GM19324 (cell line): ENCODE data around the gene EFCAB8.

Experiments used
- ATAC-seq: cut with Tn5 transposase; IDR thresholded peaks from one replicate; pipeline ENCODE4 v1.9.1; 2021; ENCODE audit warnings: mild to moderate bottlenecking, moderate library complexity; ENCODE audit not compliant: unreplicated experiment, low FRiP score

EFCAB8 gene

DNA sequence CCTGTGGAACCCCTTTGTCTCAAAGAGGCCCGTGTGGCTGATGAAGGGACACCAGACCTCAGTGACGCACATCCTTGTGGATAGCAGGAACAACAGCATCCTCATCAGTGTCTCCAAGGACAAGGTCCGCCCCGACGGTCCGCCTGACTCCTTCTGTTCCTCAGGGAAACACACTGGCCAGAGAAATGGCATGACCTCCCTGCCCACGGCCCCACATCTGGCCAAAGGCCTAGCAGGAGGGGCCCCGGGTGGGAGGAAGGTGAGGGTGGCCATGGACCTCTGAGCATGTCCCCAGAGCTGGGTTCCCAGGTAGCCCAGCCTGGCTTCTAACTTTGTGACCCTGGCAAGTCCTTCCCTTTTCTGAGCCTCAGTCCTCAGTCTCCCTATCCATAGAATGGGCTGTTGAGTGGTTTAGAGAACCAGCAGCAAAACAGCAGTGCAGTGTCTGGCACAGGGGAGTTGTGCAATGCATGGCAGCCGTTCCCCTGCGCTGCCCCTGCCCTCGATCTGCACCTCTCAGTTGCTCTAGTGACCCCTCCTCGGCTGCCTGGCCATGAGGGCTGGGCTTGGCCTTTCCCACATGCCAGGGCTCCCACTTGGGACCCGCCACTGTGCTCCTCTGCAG, 48.3 kb downstream of the EFCAB8 start:
- no peak for ATAC-seq

DNA sequence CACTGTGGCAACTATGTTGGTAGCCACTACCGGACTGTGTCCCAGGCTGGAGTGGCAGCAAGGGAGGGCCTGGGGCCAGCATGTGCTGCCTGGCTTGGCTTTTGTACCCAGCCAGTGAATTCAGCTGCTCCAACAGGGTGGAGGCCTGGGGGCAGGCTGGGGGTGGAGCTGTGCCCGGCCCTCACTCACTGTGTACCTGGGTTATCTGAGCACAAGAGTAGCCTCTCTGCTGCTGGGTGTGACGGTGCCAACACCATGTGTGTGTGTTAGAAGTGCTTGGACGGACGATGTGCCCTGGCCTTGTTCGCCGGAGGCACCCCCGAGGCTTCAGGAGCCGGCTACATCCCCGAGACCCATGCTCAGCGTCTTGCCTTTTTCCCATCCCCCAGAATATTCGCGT, 49.2 kb downstream of the EFCAB8 start:
- ATAC-seq, result no peak

DNA sequence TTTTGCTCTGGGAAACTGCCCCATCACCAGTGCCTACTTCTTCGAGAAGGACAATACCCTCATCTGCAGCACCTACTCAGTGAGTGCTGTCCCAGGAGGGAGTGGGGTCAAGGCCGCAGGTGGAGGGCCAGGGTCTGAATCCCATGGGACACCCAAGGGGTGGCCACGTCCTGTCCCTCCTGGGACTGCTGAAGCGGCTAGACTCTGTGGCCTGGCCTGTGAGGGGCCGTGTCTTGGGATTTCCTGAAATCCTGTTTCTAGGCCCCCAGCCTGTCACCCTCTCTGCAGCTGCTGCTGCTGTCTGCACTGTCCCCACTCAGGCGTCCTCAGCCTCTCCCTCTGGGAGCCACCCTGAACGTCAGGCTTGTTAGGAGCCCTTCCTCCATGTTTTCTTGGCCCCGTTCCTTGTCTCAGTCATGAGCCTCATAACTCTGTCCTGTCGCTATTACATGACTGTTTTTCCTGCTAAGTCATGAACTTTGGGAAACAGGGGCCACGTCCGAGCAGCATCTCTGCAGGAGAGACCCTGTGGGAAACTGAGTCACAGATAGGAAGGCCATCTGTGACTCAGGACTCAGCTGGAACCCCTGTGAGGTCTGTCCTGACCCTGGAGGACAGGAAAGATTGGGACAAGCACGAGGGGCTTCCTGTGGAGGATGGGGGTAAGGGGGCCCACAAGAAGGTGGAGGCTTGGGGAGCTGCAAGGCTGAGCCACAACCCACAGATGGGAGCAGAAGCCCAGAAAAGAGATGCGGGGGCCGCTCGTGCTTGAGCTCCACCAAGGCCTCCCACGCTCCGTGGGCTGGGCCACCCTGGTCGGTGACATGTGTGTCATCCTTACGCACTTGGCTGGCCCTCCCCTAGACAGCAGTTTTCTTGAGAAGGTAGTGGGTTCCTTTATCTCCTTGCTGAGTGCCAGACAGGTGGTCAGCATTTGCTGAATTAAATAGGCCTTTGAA, 49.9 kb downstream of the EFCAB8 start:
- ATAC-seq, result no peak

DNA sequence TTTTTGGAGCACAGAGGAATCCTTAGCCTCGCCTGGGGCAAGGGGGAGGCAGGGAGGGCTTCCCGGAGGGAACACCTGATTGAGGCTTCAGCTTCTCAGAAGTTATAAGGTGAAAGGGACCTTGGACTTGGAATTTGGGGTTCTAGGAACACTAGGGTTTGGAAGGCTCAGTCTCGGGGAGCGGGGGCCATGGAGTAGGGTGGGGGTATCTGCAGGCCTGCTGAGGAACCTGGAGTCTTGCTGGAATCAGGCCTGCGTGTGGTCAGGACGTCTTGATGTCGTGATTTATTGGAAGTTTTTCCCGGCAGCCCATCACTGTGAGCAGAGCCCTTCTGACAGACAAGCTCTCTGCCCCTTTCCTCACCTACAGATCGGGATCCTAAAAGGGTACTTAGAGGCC, 50.7 kb downstream of the EFCAB8 start:
- no peak for ATAC-seq

DNA sequence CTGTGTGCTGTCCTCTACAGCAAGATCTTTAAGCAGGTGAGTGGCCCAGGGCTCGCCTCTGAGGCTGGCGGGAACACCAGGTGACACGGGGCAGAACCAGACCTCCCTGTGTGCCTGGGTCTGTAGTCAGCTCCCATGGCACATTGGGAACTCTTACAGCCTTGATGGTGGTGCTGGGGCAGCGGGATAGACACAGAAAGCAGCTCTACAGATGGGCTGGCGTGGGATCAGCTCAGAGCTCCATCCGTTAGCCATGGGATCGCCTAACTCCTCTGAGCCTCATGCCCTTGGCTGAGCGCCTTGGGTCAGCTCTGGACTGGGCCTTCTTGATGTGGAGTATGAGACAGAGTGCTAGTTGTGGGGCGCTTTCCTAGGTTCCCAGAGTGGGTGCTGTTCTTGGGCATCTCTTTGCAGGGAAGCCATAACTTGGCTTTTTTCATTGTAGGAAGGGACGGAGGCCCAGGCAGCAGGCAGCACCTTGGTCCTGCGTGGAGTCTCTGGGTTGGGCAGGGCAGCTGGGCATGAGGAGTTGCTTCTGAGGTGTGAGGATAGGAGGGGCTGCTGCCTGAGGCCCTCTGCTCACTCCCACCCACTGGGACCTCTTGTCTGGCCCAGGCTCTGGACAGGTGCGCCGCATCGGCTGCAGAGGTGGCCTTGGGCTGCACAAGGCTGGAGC, 51.3 kb downstream of the EFCAB8 start:
- ATAC-seq, result no peak

DNA sequence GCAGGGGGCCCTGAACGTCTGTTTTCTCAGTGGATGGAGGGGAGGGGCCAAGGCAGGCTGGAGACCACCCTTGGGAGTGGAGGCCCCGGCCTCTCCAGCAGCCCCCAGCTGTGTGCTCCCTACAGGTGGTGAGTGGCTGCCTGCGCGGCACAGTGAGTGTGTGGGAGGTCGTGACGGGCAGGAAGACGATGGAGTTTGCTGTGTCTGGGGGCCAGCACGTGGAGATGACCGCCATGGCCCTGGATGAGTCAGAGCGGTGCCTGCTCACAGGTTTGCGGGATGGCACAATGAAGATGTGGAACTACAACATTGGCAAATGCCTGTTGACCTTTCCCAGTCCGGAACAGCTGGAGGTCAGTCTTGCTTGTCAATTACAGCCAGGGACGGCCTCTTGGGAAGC, 52.6 kb downstream of the EFCAB8 start:
- no peak for ATAC-seq

DNA sequence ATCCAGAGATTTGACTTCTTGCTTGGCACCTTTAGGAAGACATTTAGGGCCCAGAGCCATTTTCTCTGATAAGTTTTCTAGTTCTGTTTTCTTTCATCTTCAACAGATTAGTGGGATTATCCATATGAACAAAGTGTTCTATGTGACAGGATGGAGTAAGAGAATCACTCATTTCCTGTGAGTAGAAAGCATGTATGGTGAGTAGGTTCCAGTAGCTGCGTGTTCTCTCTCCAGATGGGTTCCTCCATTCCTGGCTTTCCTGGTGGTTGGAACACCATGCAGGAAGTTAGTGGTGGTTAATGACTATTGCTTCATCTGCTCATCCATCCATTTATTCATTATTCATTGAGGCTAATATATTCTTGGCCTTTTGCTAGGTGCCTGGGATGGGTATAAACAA, 54.0 kb downstream of the EFCAB8 start:
- ATAC-seq, result no peak

DNA sequence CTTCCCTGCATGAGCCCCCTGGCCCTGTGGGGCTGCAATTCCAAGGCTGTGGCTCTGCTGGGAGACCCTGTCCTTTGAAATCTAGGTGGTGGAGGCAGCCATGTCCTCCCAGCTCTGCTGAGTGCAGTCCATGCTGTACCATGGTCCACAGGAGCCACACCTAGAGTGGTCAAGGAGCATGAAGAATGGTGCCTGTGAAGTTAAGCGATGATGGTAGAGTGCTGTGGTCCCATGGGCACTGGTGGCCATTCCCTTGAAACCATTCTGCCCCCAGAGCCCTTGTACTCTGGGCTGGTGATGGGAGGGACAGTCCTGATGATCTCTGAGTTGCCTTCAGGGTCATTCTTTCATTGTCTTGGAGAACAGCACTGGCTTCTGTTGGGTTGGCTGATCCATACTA, 55.3 kb downstream of the EFCAB8 start:
- ATAC-seq, result no peak

DNA sequence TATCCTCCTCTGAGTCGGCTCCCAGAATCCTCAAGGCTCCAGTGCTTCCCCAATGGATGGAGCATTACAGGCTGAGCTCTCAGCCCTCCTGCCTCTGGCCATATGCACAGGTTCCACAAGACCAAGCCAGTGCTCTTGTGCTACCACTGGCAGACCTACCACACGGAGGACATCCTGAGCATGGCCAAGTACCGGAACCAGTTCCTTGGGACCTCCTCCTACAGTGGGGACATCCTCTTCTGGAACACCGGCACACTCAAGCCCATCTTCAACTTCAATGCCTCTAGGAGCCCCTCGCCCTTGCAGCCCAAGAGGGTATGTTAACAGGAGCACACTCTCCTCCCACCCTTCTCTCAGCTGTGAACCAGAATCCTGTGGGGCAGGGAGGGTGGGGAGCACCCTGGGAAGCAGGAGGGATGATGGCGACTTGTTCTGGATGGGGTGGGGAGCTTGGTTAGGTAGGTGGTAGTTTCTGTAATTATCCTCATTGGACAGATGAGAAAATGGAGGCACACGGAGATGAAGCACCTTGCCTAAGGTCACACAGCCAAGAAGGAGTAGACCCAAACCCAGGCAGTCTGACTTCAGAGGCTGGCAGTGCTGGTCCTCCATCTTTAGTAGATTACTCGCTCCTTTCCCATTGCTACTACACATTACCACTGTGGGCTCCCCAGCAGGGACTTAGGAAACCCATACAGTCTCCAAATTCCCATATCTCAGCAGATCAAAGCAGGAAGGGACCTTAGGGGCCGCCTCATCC, 58.6 kb downstream of the EFCAB8 start:
- ATAC-seq, result no peak

DNA sequence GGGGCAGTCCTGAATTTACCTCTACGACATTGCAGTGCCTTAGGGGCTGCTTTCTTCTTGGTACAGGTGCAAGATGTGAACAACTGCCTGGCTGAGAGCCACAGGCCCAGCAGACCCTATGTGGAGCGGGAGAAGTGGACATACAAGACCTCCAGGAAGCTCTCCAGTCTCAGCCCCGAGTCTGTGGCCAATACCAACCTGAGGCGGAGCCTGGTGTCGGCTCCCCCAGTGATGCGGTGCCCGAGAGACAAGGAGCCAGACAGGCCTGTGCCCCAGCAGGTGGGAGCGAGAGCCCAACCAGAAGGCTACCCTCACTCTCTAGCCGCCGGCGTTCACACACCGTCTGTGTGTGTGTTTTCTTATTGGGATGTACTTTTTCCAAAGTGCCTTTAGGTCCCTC, 59.6 kb downstream of the EFCAB8 start:
- no peak for ATAC-seq

DNA sequence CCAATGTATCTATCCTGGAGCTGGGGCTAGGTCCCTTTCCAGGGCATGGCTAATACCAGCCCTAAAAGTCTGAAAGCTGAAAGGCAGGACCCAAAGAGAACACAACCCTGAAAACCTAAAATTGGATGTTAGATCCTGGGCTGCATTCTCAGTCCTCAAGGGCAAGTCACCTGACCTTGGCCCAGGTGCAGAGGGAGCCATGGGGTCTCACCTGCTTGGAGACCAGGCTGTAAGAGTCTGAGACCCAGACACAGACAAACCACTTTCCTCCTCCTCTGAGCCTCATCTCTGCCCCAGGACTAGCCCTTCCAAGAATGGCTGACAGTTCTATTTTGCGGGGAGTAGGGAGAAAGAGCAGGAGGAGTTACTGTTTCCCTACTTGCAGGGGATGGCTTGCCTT, 60.0 kb downstream of the EFCAB8 start:
- ATAC-seq, result no peak

DNA sequence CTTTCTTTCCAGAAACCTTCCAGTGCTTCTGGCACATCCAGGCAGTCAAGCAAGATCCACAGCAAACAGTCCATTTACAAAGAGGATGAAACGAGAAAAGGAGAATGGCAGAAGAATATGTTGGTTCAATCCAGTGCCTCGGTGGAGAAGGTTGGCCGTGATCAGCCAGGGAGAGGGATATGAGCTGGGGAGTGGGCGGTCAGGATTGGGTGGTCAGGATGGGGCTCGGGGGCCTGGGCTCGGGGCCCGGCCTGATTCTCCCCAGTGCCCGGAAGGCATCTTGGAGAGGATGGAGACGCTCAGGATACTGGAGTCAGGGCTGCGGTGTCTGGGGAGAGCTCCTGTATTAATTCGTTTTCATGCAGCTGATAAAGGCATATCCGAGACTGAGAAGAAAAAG, 61.3 kb downstream of the EFCAB8 start:
- no peak for ATAC-seq

DNA sequence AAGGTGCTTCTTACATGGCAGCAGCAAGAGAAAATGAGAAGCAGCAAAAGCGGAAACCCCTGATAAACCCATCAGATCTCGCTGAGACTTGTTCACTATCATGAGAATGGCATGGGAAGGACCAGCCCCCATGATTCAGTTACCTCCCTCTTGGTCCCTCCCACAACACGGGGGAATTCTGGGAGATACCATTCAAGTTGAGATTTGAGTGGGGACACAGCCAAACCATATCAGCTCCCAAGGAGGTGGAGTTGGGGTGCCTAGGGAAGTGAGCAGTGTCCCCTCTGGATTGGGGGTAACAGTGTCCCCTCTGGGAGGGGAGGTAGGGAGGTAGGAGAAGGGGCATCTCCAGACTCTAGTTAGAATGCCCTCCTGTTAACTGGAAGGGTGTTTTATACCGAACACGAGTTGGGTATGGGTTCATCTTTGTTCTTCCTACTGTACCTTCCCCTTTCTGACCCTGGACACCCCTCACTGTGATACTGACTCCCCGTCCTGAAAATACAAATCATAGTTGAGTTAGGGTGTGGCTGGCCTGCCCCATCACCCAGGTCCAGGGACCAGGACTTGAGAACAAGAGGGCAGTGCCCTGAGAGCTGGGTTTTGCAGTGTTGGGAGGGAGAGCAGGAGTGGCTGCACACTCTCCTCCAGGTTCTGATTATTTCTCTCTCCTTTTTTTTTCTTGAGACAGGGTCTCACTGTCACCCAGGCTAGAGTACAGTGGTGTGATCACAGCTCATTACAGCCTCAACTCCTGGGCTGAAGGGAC, 62.0 kb downstream of the EFCAB8 start:
- ATAC-seq, result no peak

DNA sequence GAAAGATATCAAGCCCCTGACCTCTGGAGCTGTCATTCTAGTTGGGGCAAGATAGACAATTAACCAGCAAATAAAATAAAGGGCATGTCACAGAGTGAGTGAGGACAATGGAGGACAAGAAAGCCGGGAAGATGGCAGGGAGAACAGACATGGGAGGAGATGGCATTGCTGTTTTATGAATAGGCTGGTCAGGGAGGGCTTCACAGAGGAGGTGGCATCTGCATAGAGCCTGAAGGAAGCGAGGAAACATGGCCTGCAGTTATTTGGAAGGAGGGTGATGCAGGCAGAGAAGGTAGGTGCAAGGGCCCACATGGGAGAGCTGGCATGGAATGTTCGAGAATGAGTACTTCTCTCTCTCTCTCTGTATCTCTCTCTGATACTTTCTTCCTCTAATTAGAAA, 63.7 kb downstream of the EFCAB8 start:
- ATAC-seq, result no peak

DNA sequence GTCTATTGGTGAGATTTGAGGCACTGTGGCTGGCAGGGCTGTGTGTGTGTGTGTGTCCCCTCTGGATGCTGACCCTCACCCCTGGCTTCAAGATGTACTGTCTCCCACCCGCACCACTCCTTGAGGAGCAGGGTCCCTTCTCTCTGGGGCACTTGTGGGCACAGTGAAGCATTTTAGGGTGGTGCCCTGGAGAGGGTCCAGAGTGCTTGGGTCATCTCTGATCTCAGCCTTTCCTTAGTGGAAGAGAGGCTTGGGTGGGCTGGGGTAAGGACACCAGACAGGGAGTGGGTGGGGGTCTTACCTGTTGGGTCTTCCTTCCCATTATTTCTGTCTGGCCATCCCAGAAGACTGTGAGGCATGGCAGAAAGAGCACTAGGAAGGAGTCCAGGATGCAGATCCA, 66.1 kb downstream of the EFCAB8 start:
- ATAC-seq, result no peak

DNA sequence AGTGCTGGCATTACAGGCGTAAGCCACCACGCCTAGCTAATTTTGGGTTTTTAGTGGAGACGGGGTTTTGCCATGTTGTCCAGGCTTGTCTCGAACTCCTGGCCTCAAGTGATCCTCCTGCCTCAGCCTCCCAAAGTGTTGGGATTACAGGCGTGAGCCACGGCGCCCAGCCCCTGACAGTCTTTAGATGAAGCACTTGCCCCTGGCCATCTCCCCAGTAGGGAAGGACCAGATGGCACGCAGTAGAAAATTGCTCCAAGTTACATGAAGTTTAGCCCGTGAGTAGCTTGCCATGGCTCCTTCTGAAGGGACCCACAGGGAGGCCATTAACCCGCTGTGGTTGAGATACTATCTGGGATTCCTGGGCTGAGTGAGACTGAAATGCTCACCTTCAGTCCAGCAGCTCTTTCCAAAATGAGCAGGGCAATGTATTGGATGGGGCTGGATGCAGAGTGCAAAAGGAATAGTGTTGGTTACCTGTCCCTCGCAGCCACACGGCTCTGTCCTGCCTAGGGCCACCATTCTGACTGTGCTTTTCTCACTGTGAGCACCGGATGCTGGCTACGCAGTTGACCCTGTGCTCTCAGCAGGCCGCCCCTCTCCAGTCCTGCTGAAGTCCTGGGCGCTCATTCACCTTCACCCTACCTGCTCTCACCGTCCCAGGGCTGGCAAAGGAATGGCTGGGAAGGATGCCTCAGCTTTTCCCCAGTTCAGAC, 66.9 kb downstream of the EFCAB8 start:
- no peak for ATAC-seq

DNA sequence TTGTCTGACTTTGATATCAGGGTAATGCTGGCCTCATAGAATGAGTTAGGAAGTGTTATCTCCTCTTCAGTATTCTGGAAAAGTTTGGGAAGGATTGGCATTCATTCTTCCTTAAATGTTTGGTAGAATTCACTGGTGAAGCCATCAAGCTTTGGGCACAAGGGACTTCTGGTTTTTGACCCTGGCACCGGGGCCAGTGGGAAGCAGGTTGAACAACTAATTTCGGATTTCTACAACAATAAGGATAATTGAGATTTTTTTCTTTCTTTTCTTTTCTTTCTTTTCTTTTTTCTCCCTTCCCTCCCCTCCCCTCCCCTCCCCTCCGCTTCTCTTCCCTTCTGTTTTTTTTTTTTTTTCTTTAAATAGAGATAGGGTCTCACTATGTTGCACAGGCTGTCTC, 70.4 kb downstream of the EFCAB8 start:
- no peak for ATAC-seq

DNA sequence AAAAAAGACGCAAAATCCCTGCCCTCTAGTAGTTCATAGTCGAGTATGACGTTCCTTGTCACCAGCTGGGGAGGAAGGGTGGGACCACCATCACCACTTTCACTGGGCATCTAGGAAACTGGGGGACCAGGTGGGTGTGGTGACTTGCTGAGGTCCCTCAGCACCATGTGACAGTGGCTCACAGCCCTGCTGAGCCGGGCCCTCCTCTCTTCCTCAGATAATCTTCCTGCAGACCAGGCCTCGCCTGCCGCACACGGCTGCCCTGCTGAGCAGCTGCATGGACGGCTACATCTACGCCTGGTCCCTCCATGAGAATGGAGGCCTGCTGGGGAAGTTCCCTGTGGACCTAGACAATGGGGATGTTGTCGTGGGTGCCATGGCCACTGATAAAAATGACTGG, 71.5 kb downstream of the EFCAB8 start:
- no peak for ATAC-seq

DNA sequence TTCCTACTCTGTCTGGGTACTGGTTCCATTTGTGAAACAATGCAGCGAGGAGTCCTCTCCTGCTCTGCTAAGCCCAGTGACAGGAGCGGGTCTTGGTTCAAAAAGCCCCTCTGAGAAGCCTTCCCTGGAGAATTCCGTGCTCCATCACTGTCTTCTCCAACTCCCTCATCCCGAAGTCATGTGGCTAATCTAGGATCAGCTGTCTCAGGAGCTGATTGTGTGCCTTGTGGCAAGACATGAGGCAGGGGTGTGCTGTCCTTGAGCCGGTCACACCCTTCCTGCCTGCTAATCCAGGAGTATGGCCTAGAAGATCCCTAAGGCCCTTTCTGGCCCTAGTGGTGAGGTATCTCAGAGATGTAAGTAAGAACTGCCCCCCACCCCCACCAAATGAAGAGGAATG, 72.0 kb downstream of the EFCAB8 start:
- no peak for ATAC-seq
